ENCODE measurements around the gene POP4. TPM values are rescaled to one million over a fixed set of nuclear protein-coding genes. Genes with fewer than 3 reads are reported as not detected.

POP4 gene
- polyA plus RNA-seq, 1 donor from 2014 or later = 101 TPM

DNA sequence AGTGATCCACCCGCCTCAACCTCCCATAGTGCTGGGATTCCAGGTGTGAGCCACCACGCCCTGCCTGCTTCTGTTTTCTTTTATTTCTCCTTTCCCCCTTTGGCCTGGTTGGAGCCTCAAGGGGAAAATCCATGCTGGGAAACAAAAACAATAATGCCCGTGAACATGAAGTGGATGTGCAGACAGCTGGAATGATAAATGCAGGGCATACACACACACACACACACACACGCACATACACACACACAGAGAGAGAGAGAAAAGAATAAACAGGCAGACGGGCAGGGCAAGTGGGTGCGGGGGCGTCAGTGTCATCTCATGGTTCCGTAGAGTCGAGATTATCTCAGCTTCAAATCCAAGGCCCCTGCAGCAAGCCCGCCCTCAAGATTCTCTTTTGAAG, 54.8 kb downstream of the POP4 start:
- TF ChIP-seq EZH2 (IDR thresholded peaks at IDR 0.05; ENCODE audit: borderline replicate concordance, insufficient read depth, low read length, poor library complexity, severe bottlenecking) = no peak
- TF ChIP-seq MXI1 (conservative IDR thresholded peaks at IDR 0.05; ENCODE audit: poor library complexity, severe bottlenecking) = no peak
- TF ChIP-seq RAD21 (conservative IDR thresholded peaks at IDR 0.05) = no peak
- Histone ChIP-seq H3K9me3 (ENCODE audit: low read length) (no peaks in the 10 kb centered on the region), H3K27ac (ENCODE audit: low read length) (no peak overlapping the region), H2AFZ (ENCODE audit: low read depth, low read length) (no peak overlapping the region), H3F3A (ENCODE audit: insufficient read depth, low read length, poor library complexity, severe bottlenecking) (no peaks in the 10 kb centered on the region), H3K4me2 (ENCODE audit: low read length) (no peak overlapping the region), H3K36me3 (ENCODE audit: insufficient read depth, low read length) (no peaks in the 10 kb centered on the region), H4K20me1 (ENCODE audit: insufficient read depth) (no peaks in the 10 kb centered on the region), H3K9ac (ENCODE audit: low read length) (no peak overlapping the region), H3K9me2 (ENCODE audit: insufficient read depth, low read length) (no peaks in the 10 kb centered on the region), H3K4me3 (ENCODE audit: low read length) (no peak overlapping the region), H3K79me2 (replicated peaks; ENCODE audit: insufficient read depth, low read length) (no peaks in the 10 kb centered on the region), H3K27me3 (ENCODE audit: insufficient read depth, low read depth, low read length) (peaks cover 12% of the 10 kb centered on the region)

DNA sequence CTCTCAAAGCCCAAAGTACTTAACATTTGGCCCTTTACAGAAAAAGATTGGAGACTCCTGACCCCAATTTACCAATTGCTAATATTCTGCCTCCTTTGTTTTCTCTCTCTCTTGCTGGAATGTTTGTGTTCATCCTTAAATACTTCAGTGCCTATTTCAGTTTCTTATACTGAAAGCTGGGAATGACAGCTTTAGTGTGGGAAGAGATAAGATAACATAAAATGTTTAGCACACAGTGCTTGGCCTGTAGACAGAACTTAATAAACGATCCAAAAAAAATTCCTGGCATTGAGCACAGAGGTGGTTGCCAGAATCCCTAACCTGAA, 56.2 kb downstream of the POP4 start:
- Histone ChIP-seq H3K9me3 (ENCODE audit: low read length) (no peaks in the 10 kb centered on the region), H3K36me3 (ENCODE audit: insufficient read depth, low read length) (no peaks in the 10 kb centered on the region), H3K4me2 (ENCODE audit: low read length) (no peak overlapping the region), H3K4me3 (ENCODE audit: low read length) (no peak overlapping the region), H3K79me2 (replicated peaks; ENCODE audit: insufficient read depth, low read length) (no peaks in the 10 kb centered on the region), H4K20me1 (ENCODE audit: insufficient read depth) (no peaks in the 10 kb centered on the region), H3K9me2 (ENCODE audit: insufficient read depth, low read length) (no peaks in the 10 kb centered on the region), H2AFZ (ENCODE audit: low read depth, low read length) (no peak overlapping the region), H3K27me3 (ENCODE audit: insufficient read depth, low read depth, low read length) (peaks cover 26% of the 10 kb centered on the region), H3K27ac (ENCODE audit: low read length) (no peak overlapping the region), H3F3A (ENCODE audit: insufficient read depth, low read length, poor library complexity, severe bottlenecking) (no peaks in the 10 kb centered on the region), H3K9ac (ENCODE audit: low read length) (no peak overlapping the region)
- no peak for TF ChIP-seq SMC3 (conservative IDR thresholded peaks at IDR 0.05; ENCODE audit: poor library complexity)
- TF ChIP-seq POLR2AphosphoS5 (IDR thresholded peaks at IDR 0.05) = no peak
- TF ChIP-seq, protein P1, sequence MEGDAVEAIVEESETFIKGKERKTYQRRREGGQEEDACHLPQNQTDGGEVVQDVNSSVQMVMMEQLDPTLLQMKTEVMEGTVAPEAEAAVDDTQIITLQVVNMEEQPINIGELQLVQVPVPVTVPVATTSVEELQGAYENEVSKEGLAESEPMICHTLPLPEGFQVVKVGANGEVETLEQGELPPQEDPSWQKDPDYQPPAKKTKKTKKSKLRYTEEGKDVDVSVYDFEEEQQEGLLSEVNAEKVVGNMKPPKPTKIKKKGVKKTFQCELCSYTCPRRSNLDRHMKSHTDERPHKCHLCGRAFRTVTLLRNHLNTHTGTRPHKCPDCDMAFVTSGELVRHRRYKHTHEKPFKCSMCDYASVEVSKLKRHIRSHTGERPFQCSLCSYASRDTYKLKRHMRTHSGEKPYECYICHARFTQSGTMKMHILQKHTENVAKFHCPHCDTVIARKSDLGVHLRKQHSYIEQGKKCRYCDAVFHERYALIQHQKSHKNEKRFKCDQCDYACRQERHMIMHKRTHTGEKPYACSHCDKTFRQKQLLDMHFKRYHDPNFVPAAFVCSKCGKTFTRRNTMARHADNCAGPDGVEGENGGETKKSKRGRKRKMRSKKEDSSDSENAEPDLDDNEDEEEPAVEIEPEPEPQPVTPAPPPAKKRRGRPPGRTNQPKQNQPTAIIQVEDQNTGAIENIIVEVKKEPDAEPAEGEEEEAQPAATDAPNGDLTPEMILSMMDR (IDR thresholded peaks at IDR 0.05; ENCODE audit: poor library complexity, severe bottlenecking) = no peak

DNA sequence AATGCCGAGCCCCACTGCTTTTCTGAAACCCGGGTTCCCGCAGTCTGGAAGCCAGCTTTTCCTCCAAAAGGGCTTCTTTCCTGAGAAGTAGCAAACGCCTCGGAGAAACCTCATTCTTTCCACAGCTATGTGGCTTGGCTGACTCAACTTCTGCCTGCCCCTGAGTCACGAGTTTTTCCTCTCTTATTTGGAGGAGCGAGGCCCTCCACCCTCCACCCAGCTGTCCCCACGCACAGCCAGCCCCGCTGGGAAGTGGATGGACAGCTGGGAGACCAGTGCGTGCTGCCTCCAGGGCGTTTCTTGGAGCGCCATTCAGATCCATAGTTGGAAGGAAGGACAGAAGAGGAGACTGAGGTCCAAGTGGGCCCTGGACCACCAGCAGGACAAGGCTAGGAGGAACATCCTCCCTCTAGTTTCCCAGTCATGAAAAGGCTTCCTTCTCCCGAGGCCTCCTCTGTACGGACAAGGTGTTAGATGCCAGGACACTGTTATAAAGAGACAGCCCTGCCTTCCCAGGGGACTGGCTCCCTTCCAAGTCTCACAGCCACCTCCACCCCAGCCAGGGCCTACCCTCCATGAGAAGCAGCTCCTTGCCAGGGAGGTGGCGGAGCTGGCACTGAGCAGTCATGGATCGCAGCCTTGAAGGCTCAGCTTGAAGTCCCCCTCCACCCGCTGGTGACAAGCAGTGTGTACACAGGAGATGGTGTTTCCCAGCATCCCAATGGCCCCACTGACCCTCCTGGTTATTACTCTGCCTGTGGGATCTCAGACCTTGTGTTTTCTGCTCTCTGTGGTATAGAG, 56.7 kb downstream of the POP4 start:
- no peak overlapping the region for H3K27ac ChIP-seq (ENCODE audit: low read length)
- TF ChIP-seq, protein P2, sequence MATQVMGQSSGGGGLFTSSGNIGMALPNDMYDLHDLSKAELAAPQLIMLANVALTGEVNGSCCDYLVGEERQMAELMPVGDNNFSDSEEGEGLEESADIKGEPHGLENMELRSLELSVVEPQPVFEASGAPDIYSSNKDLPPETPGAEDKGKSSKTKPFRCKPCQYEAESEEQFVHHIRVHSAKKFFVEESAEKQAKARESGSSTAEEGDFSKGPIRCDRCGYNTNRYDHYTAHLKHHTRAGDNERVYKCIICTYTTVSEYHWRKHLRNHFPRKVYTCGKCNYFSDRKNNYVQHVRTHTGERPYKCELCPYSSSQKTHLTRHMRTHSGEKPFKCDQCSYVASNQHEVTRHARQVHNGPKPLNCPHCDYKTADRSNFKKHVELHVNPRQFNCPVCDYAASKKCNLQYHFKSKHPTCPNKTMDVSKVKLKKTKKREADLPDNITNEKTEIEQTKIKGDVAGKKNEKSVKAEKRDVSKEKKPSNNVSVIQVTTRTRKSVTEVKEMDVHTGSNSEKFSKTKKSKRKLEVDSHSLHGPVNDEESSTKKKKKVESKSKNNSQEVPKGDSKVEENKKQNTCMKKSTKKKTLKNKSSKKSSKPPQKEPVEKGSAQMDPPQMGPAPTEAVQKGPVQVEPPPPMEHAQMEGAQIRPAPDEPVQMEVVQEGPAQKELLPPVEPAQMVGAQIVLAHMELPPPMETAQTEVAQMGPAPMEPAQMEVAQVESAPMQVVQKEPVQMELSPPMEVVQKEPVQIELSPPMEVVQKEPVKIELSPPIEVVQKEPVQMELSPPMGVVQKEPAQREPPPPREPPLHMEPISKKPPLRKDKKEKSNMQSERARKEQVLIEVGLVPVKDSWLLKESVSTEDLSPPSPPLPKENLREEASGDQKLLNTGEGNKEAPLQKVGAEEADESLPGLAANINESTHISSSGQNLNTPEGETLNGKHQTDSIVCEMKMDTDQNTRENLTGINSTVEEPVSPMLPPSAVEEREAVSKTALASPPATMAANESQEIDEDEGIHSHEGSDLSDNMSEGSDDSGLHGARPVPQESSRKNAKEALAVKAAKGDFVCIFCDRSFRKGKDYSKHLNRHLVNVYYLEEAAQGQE (IDR thresholded peaks at IDR 0.05; ENCODE audit: borderline replicate concordance) = no peak
- TF ChIP-seq SMC3 (conservative IDR thresholded peaks at IDR 0.05; ENCODE audit: poor library complexity) = no peak
- no peak for TF ChIP-seq POLR2AphosphoS5 (IDR thresholded peaks at IDR 0.05)
- no peak for TF ChIP-seq EP300 (conservative IDR thresholded peaks at IDR 0.05; ENCODE audit: poor library complexity, severe bottlenecking)
- TF ChIP-seq TAF1 (IDR thresholded peaks at IDR 0.05; ENCODE audit: low read depth) = no peak
- TF ChIP-seq, protein P1 (IDR thresholded peaks at IDR 0.05; ENCODE audit: poor library complexity, severe bottlenecking) = no peak
- no peak overlapping the region for H3K4me2 ChIP-seq (ENCODE audit: low read length)
- no peaks in the 10 kb centered on the region for H3K9me3 ChIP-seq (ENCODE audit: low read length)
- H3F3A ChIP-seq (ENCODE audit: insufficient read depth, low read length, poor library complexity, severe bottlenecking) = no peaks in the 10 kb centered on the region
- no peaks in the 10 kb centered on the region for H3K79me2 ChIP-seq (replicated peaks; ENCODE audit: insufficient read depth, low read length)
- no peaks in the 10 kb centered on the region for H3K9me2 ChIP-seq (ENCODE audit: insufficient read depth, low read length)
- H3K9ac ChIP-seq (ENCODE audit: low read length) = no peak overlapping the region
- H3K27me3 ChIP-seq (ENCODE audit: insufficient read depth, low read depth, low read length) = peaks cover 26% of the 10 kb centered on the region
- H4K20me1 ChIP-seq (ENCODE audit: insufficient read depth) = no peaks in the 10 kb centered on the region
- H3K36me3 ChIP-seq (ENCODE audit: insufficient read depth, low read length) = no peaks in the 10 kb centered on the region
- no peak overlapping the region for H3K4me3 ChIP-seq (ENCODE audit: low read length)
- H2AFZ ChIP-seq (ENCODE audit: low read depth, low read length) = no peak overlapping the region
